ENCODE measurements around the gene COL18A1. TPM values are rescaled to one million over a fixed set of nuclear protein-coding genes. Genes with fewer than 3 reads are reported as not detected.

COL18A1 gene
- total and polyA plus RNA-seq, 9 of the 15 experiments (the other 6 are each of a cell fraction or from before 2014, with no cell fraction given), result 0.14 to 16.4 (median 2.0) TPM

DNA sequence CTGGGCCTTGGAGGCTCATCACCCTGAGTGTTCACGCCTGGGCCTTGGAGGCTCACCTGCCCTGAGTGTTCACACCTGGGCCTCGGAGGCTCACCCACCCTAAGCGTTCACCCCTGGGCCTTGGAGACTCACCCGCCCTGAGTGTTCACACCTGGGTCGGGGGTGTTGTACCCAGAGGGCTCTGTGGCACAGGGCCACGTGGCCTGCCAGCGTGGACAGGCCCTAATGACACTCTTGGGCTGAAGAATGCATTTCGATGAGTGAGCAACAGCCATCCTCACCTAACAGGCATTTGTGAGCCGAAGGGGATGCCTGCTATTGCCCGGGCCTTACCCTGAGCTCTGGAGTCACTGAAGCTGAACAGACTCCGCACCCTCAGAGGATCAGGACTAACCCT, 119.8 kb downstream of the COL18A1 start (continued):
- TF ChIP-seq, protein P1, sequence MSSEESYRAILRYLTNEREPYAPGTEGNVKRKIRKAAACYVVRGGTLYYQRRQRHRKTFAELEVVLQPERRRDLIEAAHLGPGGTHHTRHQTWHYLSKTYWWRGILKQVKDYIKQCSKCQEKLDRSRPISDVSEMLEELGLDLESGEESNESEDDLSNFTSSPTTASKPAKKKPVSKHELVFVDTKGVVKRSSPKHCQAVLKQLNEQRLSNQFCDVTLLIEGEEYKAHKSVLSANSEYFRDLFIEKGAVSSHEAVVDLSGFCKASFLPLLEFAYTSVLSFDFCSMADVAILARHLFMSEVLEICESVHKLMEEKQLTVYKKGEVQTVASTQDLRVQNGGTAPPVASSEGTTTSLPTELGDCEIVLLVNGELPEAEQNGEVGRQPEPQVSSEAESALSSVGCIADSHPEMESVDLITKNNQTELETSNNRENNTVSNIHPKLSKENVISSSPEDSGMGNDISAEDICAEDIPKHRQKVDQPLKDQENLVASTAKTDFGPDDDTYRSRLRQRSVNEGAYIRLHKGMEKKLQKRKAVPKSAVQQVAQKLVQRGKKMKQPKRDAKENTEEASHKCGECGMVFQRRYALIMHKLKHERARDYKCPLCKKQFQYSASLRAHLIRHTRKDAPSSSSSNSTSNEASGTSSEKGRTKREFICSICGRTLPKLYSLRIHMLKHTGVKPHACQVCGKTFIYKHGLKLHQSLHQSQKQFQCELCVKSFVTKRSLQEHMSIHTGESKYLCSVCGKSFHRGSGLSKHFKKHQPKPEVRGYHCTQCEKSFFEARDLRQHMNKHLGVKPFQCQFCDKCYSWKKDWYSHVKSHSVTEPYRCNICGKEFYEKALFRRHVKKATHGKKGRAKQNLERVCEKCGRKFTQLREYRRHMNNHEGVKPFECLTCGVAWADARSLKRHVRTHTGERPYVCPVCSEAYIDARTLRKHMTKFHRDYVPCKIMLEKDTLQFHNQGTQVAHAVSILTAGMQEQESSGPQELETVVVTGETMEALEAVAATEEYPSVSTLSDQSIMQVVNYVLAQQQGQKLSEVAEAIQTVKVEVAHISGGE (CRISPR knock-in tag; IDR thresholded peaks at IDR 0.05), result no peak

DNA sequence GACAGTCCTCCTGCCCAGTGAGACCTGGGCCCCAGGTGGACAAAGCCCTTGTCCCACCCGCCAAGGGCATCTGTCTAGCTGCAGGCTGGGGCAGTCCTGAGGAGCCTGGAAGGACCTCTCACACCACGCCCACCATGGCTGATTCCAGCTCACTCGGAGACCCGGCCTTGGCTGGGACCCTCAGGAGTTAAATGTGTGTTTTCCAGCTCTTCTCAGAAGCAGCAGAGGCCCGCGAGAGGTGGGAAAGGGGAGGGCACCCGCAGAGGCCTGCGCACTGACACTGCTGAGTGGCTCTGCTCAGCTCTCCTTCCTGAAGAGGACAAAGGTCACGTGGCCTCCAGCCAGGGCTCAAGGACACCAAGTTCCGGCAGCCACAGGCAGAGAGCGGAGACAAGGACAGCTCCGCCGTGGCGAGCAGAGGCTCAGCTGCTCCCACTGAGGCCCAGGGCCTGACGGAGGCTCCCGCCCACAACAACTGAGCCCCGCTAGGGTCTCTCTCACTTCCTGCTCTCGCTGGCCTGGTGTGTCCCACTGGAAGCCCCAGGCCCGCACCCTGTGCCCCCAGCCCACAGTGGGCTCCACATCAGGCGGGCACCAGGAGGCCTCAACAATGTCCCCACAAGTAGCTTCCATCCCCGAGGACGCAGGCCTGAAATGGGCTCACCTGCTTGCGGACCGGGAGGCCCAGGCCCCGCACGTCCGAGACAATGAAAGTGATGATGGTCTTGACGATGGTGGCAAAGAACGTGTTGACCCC, 120.4 kb downstream of the COL18A1 start:
- intact Hi-C loops (cut with micrococcal nuclease), result no loop called here
- ChIA-PET POLR2A (interaction anchor here (0.6 to 1.3 kb wide), 5 partner anchors 10 to 1466 kb away, joined by 3 to 6 read pairs (median 3); no protein-coding TSS in a partner anchor), CTCF (ENCODE audit: low intra/inter-chr PET ratio) (no interaction called here)
- no peak for DNase-seq (ENCODE audit: extremely low read depth in 1 of 4, low spot score in 3 of 4)
- Histone ChIP-seq H3K4me2 (ENCODE audit: insufficient read depth, low read length) (no peak overlapping the region), H3K36me3 (ENCODE audit: control insufficient read depth, insufficient read depth, low read length) (peaks cover 88% of the 10 kb centered on the region), H3K9me1 (ENCODE audit: control insufficient read depth, insufficient read depth, low read length) (no peaks in the 10 kb centered on the region), H3K9ac (ENCODE audit: insufficient read depth in 1 of 2, low read depth in 2 of 2, low read length in 2 of 2) (0 out of 4 replicates have a peak overlapping the region, but pooled peaks of 1 of the 2 experiments have one; percentile 7), H4K20me1 (replicated peaks; ENCODE audit: control insufficient read depth, insufficient read depth, low read length) (0 out of 2 replicates have a peak, but pooled peaks cover 4% of the 10 kb centered on the region), H3K79me2 (ENCODE audit: control insufficient read depth, insufficient read depth, low read length) (no peaks in the 10 kb centered on the region), H2AFZ (ENCODE audit: low read depth, low read length) (no peak overlapping the region), H3K27ac (ENCODE audit: extremely low read depth, low read depth, low read length) (no peak overlapping the region), H3K4me3 (no peak overlapping the region), H3K4me1 (replicated peaks in 1 of 2; ENCODE audit: control insufficient read depth in 2 of 2, insufficient read depth in 2 of 2, low read length in 2 of 2) (peaks cover 0 to 10% of the 10 kb centered on the region in 2 experiments; a peak in 1 of 5 replicates), H3K27me3 (ENCODE audit: control insufficient read depth in 2 of 2, insufficient read depth in 2 of 2, low read length in 2 of 2) (no peaks in the 10 kb centered on the region), H3K9me3 (replicated peaks; ENCODE audit: control insufficient read depth, insufficient read depth, low read depth, low read length) (no peaks in the 10 kb centered on the region)
- 95% methylated on average over 28 of the region's 29 CpGs for WGBS (ENCODE audit: insufficient coverage, low coverage, missing lambda C conversion rate)
- no peak for FAIRE-seq
- TF ChIP-seq SUPT5H (IDR thresholded peaks at IDR 0.05) (0 out of 2 replicates have a peak, but pooled peaks have one; percentile 24), SRSF7 (optimal IDR thresholded peaks at IDR 0.05; ENCODE audit: low read depth, low read length) (no peak), POLR2G (IDR thresholded peaks at IDR 0.05; ENCODE audit: low read depth, low read length) (peak; percentile 39; the same call in 1 of the 2 replicates), ZNF12 (CRISPR knock-in tag; IDR thresholded peaks at IDR 0.05) (no peak)
- TF ChIP-seq, protein P2, sequence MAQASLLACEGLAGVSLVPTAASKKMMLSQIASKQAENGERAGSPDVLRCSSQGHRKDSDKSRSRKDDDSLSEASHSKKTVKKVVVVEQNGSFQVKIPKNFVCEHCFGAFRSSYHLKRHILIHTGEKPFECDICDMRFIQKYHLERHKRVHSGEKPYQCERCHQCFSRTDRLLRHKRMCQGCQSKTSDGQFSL (CRISPR knock-in tag; IDR thresholded peaks at IDR 0.05), result no peak
- TF ChIP-seq, protein P2 (tag; IDR thresholded peaks at IDR 0.05), result no peak
- TF ChIP-seq, protein P3, sequence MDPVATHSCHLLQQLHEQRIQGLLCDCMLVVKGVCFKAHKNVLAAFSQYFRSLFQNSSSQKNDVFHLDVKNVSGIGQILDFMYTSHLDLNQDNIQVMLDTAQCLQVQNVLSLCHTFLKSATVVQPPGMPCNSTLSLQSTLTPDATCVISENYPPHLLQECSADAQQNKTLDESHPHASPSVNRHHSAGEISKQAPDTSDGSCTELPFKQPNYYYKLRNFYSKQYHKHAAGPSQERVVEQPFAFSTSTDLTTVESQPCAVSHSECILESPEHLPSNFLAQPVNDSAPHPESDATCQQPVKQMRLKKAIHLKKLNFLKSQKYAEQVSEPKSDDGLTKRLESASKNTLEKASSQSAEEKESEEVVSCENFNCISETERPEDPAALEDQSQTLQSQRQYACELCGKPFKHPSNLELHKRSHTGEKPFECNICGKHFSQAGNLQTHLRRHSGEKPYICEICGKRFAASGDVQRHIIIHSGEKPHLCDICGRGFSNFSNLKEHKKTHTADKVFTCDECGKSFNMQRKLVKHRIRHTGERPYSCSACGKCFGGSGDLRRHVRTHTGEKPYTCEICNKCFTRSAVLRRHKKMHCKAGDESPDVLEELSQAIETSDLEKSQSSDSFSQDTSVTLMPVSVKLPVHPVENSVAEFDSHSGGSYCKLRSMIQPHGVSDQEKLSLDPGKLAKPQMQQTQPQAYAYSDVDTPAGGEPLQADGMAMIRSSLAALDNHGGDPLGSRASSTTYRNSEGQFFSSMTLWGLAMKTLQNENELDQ (CRISPR knock-in tag; IDR thresholded peaks at IDR 0.05; ENCODE audit: borderline replicate concordance), result no peak
- TF ChIP-seq, protein P4, sequence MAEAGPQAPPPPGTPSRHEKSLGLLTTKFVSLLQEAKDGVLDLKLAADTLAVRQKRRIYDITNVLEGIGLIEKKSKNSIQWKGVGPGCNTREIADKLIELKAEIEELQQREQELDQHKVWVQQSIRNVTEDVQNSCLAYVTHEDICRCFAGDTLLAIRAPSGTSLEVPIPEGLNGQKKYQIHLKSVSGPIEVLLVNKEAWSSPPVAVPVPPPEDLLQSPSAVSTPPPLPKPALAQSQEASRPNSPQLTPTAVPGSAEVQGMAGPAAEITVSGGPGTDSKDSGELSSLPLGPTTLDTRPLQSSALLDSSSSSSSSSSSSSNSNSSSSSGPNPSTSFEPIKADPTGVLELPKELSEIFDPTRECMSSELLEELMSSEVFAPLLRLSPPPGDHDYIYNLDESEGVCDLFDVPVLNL (CRISPR knock-in tag; IDR thresholded peaks at IDR 0.05; ENCODE audit: low read depth), result no peak
- in situ Hi-C loops (cut with MboI), result no loop called here
- BruUV-seq (replicated peaks), result no TSS peak
- no peak for ATAC-seq
